ENCODE results near the gene AMOTL1. TPM values are rescaled to one million over a fixed set of nuclear protein-coding genes. Genes with fewer than 3 reads are reported as not detected.

AMOTL1 gene
- polyA plus RNA-seq, 1 of the 3 experiments (the other 2 are of a cell fraction): 10.7 TPM

DNA sequence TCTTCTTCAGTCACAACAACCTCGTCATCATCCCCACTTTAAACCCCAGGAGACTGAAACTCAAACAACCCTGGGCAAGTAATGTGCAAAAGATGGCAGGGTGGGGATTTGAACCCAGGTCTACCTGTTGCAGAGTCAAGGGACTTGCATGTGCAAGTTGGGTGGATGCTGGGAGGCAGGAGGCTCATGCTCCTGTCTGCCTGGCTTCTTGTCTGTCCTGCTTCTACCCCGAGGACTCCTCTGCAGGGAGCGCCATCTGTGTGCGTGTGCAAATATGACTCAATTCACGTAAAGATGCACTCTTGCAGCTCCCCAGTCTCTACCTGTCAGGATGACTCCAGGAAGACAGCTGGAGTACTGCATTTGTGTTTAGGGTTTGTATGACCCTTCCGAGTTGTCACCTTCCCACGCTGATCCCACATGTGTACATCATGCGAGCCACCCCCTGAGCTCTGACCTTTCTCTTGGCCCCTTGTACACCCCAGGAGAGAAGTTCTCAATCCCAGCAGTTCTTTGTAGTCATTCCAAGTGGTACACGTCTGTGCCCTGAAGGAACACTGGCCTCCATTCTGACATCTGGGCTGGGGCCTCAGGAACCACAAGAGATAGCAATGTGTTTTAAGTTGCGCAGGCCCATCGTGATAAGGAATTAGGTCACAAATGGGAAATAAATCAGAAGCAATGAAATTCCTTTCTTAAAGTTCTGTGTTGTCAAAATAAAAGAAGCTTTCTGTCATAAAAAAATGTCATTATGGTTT lies 109.5 kb downstream of the AMOTL1 start:
- peaks cover 12 to 17% of the 10 kb centered on the region in 2 experiments; a peak in 3 of 4 replicates for H3K4me1 ChIP-seq (ENCODE audit: control insufficient read depth in 1 of 2, insufficient read depth in 2 of 2, low read depth in 1 of 2, low read length in 1 of 2)
- H3K9me3 ChIP-seq: no peaks in the 10 kb centered on the region
- H3K4me2 ChIP-seq: peak overlapping the region; percentile 46; the same call in 1 of the 2 replicates
- H4K20me1 ChIP-seq (ENCODE audit: insufficient read depth): no peaks in the 10 kb centered on the region
- no peak overlapping the region for H3K4me3 ChIP-seq (ENCODE audit: low read depth in 2 of 2, low read length in 1 of 2)
- H2AFZ ChIP-seq (ENCODE audit: low read depth): no peak overlapping the region
- H3K79me2 ChIP-seq (ENCODE audit: insufficient read depth): no peaks in the 10 kb centered on the region
- peak overlapping the region; percentile 75 to 89 for H3K27ac ChIP-seq (ENCODE audit: low read depth in 2 of 2, low read length in 1 of 2)
- H3K9ac ChIP-seq: no peak overlapping the region
- DNase-seq: no peak
- POLR2A ChIA-PET: no interaction called here
- peaks cover 28 to 57% of the 10 kb centered on the region in 2 experiments for H3K36me3 ChIP-seq (replicated peaks in 1 of 2; ENCODE audit: control insufficient read depth in 1 of 2, insufficient read depth in 2 of 2, low read length in 1 of 2)
- no peak for TF ChIP-seq FOXM1 (IDR thresholded peaks at IDR 0.05; ENCODE audit: low read depth)
- TF ChIP-seq TAF1 (IDR thresholded peaks at IDR 0.05; ENCODE audit: borderline replicate concordance, low read depth, low read length): no peak
- TF ChIP-seq POLR2AphosphoS5 (IDR thresholded peaks at IDR 0.05; ENCODE audit: low read depth, low read length): no peak
- TF ChIP-seq RCOR1 (IDR thresholded peaks at IDR 0.05; ENCODE audit: low read length): no peak
- TF ChIP-seq MAX (IDR thresholded peaks at IDR 0.05; ENCODE audit: low read depth): no peak
- TF ChIP-seq NFIC (IDR thresholded peaks at IDR 0.05; ENCODE audit: borderline replicate concordance): no peak
- no peak for TF ChIP-seq NRF1 (IDR thresholded peaks at IDR 0.05; ENCODE audit: low read depth, low read length)
- TF ChIP-seq, protein P1, sequence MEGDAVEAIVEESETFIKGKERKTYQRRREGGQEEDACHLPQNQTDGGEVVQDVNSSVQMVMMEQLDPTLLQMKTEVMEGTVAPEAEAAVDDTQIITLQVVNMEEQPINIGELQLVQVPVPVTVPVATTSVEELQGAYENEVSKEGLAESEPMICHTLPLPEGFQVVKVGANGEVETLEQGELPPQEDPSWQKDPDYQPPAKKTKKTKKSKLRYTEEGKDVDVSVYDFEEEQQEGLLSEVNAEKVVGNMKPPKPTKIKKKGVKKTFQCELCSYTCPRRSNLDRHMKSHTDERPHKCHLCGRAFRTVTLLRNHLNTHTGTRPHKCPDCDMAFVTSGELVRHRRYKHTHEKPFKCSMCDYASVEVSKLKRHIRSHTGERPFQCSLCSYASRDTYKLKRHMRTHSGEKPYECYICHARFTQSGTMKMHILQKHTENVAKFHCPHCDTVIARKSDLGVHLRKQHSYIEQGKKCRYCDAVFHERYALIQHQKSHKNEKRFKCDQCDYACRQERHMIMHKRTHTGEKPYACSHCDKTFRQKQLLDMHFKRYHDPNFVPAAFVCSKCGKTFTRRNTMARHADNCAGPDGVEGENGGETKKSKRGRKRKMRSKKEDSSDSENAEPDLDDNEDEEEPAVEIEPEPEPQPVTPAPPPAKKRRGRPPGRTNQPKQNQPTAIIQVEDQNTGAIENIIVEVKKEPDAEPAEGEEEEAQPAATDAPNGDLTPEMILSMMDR (IDR thresholded peaks at IDR 0.05): no peak
- TF ChIP-seq, protein P2, sequence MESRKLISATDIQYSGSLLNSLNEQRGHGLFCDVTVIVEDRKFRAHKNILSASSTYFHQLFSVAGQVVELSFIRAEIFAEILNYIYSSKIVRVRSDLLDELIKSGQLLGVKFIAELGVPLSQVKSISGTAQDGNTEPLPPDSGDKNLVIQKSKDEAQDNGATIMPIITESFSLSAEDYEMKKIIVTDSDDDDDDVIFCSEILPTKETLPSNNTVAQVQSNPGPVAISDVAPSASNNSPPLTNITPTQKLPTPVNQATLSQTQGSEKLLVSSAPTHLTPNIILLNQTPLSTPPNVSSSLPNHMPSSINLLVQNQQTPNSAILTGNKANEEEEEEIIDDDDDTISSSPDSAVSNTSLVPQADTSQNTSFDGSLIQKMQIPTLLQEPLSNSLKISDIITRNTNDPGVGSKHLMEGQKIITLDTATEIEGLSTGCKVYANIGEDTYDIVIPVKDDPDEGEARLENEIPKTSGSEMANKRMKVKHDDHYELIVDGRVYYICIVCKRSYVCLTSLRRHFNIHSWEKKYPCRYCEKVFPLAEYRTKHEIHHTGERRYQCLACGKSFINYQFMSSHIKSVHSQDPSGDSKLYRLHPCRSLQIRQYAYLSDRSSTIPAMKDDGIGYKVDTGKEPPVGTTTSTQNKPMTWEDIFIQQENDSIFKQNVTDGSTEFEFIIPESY (IDR thresholded peaks at IDR 0.05; ENCODE audit: borderline replicate concordance, low read depth): no peak
- no peaks in the 10 kb centered on the region for H3K9me2 ChIP-seq
- 95% methylated on average over 10 of the region's 11 CpGs for WGBS (ENCODE audit: low lambda C conversion rate)
- H3F3A ChIP-seq (replicated peaks; ENCODE audit: insufficient read depth): peaks cover 4% of the 10 kb centered on the region
- CTCF ChIA-PET: interaction anchor here (1.6 kb wide), 1 partner anchor 21 kb away, joined by 5 read pairs; no protein-coding TSS in a partner anchor
- H3K27me3 ChIP-seq (ENCODE audit: insufficient read depth): no peaks in the 10 kb centered on the region

GRCh38 chr11:94879006-94879405 lies 110.8 kb downstream of the AMOTL1 start:
- Histone ChIP-seq H4K20me1 (ENCODE audit: insufficient read depth) (no peaks in the 10 kb centered on the region), H3F3A (replicated peaks; ENCODE audit: insufficient read depth) (peaks cover 4% of the 10 kb centered on the region), H3K9me2 (no peaks in the 10 kb centered on the region), H3K4me2 (no peak overlapping the region), H3K36me3 (replicated peaks in 1 of 2; ENCODE audit: control insufficient read depth in 1 of 2, insufficient read depth in 2 of 2, low read length in 1 of 2) (peaks cover 28 to 53% of the 10 kb centered on the region in 2 experiments), H3K27ac (ENCODE audit: low read depth in 2 of 2, low read length in 1 of 2) (no peak overlapping the region), H3K27me3 (ENCODE audit: insufficient read depth) (no peaks in the 10 kb centered on the region), H3K9ac (no peak overlapping the region), H3K79me2 (ENCODE audit: insufficient read depth) (no peaks in the 10 kb centered on the region), H3K4me3 (ENCODE audit: low read depth in 2 of 2, low read length in 1 of 2) (no peak overlapping the region), H3K9me3 (no peaks in the 10 kb centered on the region), H3K4me1 (ENCODE audit: control insufficient read depth in 1 of 2, insufficient read depth in 2 of 2, low read depth in 1 of 2, low read length in 1 of 2) (peaks cover 12 to 17% of the 10 kb centered on the region in 2 experiments; a peak in 3 of 4 replicates), H2AFZ (ENCODE audit: low read depth) (no peak overlapping the region)
- CTCF ChIA-PET: interaction anchor here (1.0 to 1.5 kb wide), 2 partner anchors 19 to 256 kb away, joined by 3 to 7 read pairs; no protein-coding TSS in a partner anchor
- DNase-seq: peak; percentile 0
- WGBS (ENCODE audit: low lambda C conversion rate): 100% methylated on average over 1 of the region's 2 CpGs
- POLR2A ChIA-PET: no interaction called here
- TF ChIP-seq TAF1 (IDR thresholded peaks at IDR 0.05; ENCODE audit: borderline replicate concordance, low read depth, low read length): no peak
- no peak for TF ChIP-seq RFX5 (IDR thresholded peaks at IDR 0.05; ENCODE audit: low read length)
- no peak for TF ChIP-seq EZH2phosphoT487 (IDR thresholded peaks at IDR 0.05; ENCODE audit: borderline replicate concordance, low read depth)
- TF ChIP-seq JUND (IDR thresholded peaks at IDR 0.05): no peak
- TF ChIP-seq SMC3 (IDR thresholded peaks at IDR 0.05; ENCODE audit: low read depth, low read length): no peak
- TF ChIP-seq GABPA (IDR thresholded peaks at IDR 0.05; ENCODE audit: low read depth): no peak
- TF ChIP-seq FOXM1 (IDR thresholded peaks at IDR 0.05; ENCODE audit: low read depth): no peak
- TF ChIP-seq, protein P2 (IDR thresholded peaks at IDR 0.05; ENCODE audit: borderline replicate concordance, low read depth): no peak
- TF ChIP-seq SIN3A (IDR thresholded peaks at IDR 0.05; ENCODE audit: borderline replicate concordance, low read depth, low read length): no peak
- TF ChIP-seq, protein P3, sequence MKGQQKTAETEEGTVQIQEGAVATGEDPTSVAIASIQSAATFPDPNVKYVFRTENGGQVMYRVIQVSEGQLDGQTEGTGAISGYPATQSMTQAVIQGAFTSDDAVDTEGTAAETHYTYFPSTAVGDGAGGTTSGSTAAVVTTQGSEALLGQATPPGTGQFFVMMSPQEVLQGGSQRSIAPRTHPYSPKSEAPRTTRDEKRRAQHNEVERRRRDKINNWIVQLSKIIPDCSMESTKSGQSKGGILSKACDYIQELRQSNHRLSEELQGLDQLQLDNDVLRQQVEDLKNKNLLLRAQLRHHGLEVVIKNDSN (IDR thresholded peaks at IDR 0.05; ENCODE audit: borderline replicate concordance, low read depth): no peak
- no peak for TF ChIP-seq NFIC (IDR thresholded peaks at IDR 0.05; ENCODE audit: borderline replicate concordance)
- TF ChIP-seq USF2 (IDR thresholded peaks at IDR 0.05; ENCODE audit: borderline replicate concordance, low read depth, low read length): no peak
